AG09309 (cell line): Measurements from ENCODE around the gene AQP1.

Source experiments
- DNase-seq: peaks from one replicate; pipeline ENCODE4 v3.0.0-alpha.2; 2010; ENCODE audit warnings: low read depth
- H3K4me3 ChIP-seq: 2 replicates; pipeline ENCODE4 v1.5.1; 2011; ENCODE audit warnings: mild to moderate bottlenecking, low read depth, low read length, moderate library complexity; ENCODE audit not compliant: control insufficient read depth
- TF ChIP-seq, protein P1 (sequence below): IDR thresholded peaks from 2 replicates; pipeline ENCODE4 v1.5.1; 2011; ENCODE audit warnings: mild to moderate bottlenecking, low read depth, low read length, inconsistent platforms; ENCODE audit not compliant: insufficient read depth, control insufficient read depth; ENCODE audit errors: missing control alignments

AQP1 gene

DNA sequence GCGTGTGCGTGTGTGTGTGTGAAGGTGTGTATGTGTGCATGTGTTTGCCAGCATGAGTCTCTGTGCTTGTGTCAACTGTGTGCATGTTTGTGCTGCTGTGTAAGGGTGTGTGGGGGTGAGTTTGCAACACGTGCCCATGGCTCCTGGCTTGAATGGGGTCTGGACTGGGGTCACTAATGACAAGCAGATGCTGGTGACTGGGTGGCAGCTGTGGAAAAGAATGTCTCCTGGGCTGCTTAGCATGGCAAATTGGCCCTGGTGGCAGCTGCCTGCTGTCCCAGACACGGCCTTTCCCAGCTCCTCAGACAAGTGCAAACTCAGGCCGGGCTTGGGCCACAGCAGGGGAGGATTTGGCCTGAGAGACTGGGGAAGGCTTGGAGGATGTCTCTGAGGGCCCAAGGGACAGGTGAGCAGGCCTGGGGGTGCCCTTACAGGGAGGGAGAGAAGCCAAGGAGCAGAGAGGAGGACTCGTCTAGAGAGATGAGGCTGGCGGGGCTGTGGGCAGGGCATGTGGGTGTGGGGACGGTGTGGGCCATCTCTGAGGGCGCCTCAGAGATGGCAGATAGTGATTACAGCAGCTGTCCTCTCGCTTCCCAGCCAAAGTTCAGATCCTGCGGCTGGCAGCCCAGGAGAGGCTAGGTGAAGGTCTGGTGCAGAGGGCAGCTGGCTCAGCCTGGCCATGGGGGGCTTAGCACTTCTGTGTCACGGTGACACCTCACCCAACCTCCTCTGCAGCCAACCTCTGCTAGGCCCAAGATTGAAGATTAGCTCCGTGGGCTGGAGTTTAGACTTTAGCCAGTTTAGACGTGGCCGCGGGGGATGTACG lies 1.5 kb downstream of the AQP1 start:
- DNase-seq = no peak
- H3K4me3 ChIP-seq = no peak overlapping the region
- TF ChIP-seq, protein P1, sequence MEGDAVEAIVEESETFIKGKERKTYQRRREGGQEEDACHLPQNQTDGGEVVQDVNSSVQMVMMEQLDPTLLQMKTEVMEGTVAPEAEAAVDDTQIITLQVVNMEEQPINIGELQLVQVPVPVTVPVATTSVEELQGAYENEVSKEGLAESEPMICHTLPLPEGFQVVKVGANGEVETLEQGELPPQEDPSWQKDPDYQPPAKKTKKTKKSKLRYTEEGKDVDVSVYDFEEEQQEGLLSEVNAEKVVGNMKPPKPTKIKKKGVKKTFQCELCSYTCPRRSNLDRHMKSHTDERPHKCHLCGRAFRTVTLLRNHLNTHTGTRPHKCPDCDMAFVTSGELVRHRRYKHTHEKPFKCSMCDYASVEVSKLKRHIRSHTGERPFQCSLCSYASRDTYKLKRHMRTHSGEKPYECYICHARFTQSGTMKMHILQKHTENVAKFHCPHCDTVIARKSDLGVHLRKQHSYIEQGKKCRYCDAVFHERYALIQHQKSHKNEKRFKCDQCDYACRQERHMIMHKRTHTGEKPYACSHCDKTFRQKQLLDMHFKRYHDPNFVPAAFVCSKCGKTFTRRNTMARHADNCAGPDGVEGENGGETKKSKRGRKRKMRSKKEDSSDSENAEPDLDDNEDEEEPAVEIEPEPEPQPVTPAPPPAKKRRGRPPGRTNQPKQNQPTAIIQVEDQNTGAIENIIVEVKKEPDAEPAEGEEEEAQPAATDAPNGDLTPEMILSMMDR = no peak

DNA sequence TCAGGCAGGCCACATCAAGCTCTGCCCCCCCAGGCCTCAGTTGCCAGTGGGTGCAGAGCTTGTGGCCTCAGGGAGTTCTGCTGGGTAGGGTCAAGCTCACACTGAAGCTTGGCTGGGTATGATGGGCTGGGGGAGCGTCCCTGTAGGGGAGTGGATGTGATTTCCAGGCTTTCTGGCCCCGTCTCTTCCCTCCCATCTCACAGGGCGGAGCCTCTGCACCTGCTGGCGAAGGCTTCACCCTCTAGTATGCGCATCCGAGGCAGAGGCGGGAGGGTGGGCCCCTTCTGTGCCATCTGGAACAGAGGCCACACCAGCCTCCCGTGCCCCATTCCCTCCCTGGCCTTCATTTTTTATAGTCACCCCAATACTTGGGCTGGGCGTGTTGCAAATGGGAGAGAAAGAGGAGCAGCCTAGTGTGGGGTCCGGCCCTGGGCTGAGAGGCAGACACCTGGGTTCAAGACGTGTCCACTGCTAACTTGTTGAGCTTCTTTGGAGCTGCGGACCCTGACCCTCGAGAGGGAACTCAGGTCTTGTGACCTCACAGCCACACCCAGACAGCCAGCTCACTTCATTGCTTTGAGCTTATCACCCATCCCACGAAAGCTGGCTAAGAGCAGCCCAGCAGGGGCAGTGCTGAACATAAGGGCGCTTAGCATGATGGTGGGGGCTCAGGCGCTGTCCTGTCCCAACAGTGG lies 2.3 kb downstream of the AQP1 start:
- no peak overlapping the region for H3K4me3 ChIP-seq
- no peak for DNase-seq
- TF ChIP-seq, protein P1 = no peak

DNA sequence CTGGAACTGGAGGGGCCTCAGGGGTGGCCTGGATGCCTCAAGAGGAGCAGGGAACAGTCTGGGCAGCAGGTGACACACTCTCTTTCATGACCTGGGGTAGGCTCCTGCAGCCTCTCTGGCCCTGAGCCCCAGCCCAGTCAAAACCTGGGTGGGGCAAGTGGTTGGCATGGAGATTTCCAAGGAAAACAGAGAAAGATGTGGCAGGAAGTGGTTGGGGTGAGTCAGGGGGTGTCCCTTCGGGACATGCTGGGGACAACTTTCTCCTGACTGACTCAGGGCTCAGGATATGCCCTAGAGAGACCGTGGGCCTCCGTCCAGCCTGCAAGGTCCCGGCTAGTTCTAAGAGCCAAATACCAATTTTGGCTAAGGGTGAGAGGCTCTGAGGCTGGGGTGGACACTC lies 2.9 kb downstream of the AQP1 start:
- TF ChIP-seq, protein P1 = no peak
- DNase-seq = no peak
- H3K4me3 ChIP-seq = no peak overlapping the region

DNA sequence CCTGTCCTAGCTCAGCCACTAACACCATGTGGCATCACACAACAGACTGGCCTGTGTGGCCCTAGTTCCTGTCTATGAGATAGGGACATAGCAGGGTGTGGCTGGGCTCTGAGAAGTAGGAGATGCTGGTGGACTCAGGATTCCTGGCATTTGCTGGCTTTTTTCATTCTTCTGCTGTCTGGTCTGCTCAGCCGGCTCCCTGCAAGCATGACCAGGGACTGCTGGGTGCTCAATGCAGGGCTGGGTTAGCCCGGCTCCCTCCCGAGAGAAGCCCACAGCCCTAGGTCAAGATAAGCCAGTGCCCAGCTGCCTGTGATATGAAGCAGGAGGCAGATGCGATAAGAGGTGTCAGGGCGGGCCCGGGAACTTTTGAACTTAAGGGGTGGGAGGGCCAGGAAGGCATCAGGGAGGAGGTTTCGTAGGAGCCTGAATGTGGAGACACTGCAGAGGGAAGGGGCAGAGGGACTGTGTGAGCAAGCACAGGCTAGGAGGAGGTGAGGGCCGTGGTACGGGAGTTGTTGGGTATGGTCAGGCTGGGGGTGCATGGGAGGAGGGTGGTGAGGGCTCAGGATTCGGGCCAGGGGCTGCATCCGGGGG lies 3.5 kb downstream of the AQP1 start:
- DNase-seq = no peak
- TF ChIP-seq, protein P1 = no peak
- no peak overlapping the region for H3K4me3 ChIP-seq

DNA sequence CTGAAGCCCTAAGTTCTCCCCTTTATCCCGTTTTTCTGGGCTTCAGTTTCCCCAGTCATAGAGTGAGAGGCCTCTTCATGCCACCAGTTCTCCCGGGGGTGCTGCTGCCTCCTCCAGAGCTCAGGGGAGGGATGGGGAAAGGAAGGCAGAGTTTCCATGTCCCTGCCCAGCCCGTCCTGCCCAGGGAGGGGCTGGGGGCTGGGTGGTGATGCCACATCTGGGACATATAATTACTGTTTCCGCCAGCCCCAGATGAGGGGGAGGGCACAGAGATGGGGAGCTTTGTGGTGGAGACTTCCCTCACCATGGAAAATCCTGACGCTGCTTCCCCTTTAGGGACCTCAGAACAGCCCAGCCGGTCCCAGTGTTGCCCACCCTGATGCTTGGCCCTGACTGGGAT lies 4.1 kb downstream of the AQP1 start:
- TF ChIP-seq, protein P1 = no peak
- no peak for DNase-seq
- no peak overlapping the region for H3K4me3 ChIP-seq

DNA sequence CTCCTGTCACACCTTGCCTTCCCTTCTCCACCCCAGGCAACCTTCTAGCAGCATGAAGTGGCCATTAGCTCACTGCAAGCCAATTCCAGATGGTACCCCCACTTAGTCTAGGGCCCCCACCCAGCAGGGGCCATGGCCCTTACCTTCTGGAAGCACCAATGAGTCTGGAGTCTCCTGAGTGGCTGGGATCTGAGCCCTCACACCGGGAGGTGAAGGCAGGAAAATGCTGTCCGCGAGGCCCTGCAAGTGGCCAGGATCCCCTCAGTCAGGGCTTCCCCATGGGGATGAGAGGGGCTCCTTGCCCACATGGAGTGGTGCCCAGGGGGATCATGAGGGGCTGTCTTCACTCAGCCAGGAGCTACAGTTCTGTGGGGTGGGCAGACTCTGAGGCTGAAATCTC lies 4.6 kb downstream of the AQP1 start:
- TF ChIP-seq, protein P1 = no peak
- H3K4me3 ChIP-seq = no peak overlapping the region
- DNase-seq = no peak
